GM19395 (cell line): ENCODE measurements around the gene SLC22A1.

ENCODE experiments used
- ATAC-seq: cut with Tn5 transposase; IDR thresholded peaks from one replicate; pipeline ENCODE4 v1.9.1; 2021; ENCODE audit warnings: mild to moderate bottlenecking, moderate library complexity; ENCODE audit not compliant: unreplicated experiment

The SLC22A1 gene

DNA sequence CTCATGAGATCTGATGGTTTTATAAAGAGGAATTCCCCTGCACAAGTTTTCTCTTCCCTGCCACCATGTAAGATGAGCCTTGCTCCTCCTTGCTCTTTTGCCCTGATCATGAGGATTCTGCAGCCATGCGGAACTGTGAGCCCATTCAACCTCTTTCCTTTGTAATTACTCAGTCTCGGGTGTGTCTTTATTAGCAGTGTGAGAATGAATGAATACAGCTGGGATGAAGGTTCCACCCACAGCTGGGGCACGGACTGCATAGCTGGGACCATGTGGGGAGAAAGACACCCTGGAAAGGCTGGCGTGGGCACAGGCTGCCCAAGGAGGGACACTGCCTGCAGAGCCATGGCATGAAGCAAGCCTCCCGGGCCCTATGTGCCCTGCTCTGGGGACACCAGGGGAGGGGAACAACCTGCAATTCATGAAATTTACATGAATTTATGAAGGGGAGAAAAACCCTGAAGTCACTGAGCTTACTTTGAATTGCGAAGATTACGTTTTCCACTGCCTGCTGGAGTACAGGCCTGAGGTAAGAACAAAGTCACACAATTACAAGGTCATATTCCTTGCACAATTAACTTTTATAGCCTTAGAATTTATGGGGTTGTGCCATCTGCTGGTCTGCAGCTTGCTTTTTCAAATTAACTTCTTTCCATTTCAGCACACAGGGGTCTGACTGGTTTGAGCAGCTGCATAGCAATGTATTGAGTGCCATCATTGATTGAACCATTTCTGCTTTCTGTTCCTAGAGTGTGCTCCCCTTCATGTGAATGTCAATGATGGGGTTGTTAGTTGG lies 46.2 kb downstream of the SLC22A1 start:
- no peak for ATAC-seq

GRCh38 chr6:160170018-160170680 lies 48.5 kb downstream of the SLC22A1 start:
- ATAC-seq = no peak

DNA sequence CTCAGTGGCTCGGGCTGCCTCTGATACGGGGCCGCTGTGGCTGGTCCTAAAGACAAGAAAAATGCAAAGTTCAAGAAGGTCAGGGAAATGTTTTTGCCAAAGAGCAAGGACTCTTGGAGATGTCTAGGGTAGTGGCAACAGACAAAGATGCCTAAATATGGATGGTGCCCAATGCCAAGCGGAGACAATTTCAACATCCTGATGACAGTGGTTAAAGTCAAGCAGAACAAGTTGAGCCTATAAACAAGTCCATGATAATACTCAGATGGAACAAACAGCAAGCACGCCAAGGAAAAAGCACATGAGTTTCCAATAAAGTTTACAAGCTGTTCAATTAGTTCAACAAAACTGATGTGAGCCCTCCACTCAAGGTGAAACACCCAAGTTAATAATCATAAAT lies 51.1 kb downstream of the SLC22A1 start:
- ATAC-seq = no peak

DNA sequence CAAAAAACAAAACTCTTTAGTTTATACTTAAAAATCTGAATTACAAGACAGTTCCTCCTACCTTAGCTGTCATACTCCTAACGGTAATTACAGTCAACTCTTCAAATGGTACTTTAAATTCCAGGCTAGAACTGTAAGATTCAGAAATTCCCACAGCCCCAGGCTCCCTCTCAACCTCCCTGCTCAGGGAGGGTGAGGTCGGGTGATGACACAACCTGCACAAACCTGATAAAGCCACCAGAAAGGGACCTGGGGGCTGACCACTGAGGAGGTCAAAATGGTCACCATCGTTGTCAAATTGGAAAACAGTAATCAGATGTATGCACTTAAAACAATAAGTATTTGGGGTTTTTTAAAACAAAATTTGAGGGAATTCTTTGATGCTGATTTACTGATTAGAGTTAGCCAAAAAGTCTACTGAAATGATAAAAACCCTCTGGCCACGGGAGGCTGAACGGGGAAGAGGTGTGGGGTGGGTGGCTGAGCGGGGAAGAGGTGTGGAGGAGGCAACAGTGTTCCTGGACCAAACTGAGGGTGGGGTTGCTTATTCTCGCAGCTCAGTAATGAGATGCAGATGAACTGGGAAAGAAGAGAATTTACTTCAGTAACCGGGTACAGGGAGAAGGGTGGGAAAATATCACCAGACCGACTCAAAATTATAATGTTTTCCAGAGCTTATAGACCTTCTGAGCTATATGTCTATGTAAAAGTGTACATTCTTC lies 52.4 kb downstream of the SLC22A1 start:
- no peak for ATAC-seq

DNA sequence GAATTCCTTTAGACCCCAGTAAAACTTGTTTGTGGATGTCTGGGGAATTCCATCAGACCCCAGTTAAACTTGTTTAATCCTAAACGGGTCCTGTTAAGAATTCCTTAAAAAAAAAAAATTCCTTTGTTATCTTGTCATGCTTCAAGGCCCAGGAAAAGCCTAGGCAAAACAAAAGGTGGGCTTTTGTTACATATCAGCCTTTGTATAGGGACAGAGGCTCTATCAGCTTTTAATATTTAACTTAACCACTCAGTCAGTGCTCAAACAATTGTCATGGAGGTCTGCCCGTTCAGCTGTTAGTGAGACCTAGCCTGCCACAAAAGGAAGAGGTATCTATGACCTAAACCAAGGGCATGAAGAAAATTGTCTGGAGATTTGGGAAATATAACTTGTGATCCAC lies 53.1 kb downstream of the SLC22A1 start:
- no peak for ATAC-seq

DNA sequence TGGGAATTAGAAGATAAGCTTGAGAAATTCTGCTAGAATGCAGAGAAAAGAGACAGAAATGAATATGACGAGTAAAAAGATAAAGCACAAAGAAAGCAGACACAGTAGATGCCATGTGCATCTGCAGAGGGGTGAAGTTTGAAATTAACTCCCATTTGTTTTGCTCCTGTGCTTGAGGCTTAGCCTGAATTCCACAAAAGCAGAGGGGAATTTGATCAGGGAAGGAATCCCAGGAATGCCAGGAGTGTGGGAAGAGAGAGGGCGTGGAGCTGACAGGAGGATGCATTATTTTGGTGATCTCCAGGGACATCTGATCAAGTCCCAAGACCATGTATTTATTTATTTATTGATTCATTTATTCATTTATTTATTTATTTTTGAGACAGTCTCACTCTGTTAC lies 55.6 kb downstream of the SLC22A1 start:
- ATAC-seq = no peak

DNA sequence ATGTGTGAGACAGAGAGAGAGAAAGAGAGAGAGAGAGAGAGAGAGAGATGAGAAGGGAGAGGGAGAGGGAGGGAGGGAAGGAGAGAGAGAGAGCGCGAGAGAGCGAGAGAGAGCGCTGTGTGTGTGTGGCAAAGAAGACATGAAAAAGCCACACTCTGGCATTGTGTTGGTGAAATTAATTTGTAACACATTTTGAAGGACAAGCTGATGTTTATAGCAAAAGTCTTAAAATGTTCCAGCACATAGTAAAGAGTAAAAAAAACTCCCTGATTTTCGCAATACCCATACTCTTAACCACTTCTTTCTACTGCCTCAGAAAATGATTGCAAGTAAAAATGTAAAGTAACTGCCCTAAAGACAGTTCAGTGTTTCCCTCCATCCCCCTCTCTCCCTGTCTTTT lies 56.7 kb downstream of the SLC22A1 start:
- no peak for ATAC-seq

GRCh38 chr6:160180706-160181105 lies 59.1 kb downstream of the SLC22A1 start:
- no peak for ATAC-seq

- ATAC-seq = no peak
These were observed 67.2 kb downstream of the SLC22A1 start for GRCh38 chr6:160188773-160189172.

DNA sequence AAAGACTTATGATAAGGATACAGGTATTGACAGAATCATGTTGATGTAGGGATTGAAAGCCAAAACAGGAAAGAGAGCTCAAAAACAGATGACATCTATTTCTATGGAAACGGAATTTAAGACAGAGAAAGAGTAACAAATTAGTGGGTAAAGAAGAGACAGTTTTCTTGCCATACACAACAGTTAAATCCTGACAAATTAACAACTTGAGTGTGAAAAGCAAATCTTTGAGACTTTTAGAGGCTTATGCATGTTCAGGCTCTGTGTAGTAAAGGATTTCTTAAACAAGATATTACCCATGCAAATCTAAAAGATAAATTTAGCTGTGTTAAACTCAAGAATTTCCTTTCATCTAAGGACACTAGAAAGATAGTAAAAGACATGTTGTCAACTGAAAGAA lies 68.5 kb downstream of the SLC22A1 start:
- ATAC-seq = no peak

DNA sequence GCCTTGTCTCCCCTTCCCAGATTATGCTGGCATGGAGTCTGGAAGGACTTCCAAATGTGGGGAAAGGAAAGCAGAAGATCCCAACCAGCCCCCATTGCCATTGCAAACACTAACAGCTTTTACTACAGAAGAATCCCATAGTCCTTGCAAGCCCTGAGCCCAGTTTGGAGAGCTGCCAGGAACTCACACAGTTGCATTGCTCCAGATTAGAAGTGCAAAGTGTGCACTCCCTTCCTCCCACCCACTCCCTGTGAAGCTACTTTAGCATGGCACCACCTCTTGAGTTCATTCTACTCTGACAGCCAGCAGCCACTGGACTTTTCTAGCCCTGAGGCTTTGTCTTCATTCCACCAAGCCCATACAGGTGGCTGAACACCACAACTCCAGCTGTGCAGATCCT lies 69.4 kb downstream of the SLC22A1 start:
- no peak for ATAC-seq

- no peak for ATAC-seq
These were observed 71.2 kb downstream of the SLC22A1 start for GRCh38 chr6:160192840-160193239.

DNA sequence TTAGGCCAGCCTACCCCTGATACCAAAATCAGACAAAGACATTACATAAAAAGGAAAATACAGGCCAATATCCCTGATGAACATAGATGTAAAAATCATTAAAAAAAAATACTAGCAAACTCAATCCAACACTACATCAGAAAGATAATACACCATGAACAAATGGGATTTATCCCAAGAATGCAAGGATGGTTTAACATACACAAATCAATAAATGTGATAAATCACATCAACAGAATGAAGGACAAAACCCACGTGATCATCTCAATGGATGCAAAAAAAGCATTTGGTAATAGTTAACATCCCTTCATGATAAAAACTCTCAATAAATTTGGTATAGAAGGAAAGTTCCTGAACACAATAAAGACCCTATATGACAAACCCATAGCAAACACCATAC lies 73.2 kb downstream of the SLC22A1 start:
- no peak for ATAC-seq

DNA sequence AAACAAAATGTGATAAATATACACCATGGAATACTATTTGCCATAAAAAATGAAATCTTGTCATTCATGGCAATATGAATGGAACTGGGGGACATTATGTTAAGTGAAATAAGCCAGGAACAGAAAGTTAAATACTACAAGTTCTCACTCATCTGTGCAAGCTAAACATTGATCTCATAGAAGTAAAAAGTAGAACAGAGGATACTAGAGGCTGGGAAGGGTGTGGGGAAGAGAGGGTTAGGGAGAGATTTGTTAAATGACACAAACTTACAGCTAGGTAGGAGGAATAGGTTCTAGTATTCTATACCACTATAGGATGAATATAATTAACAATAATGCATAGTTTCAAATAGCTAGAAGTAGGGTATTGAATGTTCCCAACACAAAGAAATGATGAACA lies 76.0 kb downstream of the SLC22A1 start:
- no peak for ATAC-seq

GRCh38 chr6:160198606-160199211 lies 77.1 kb downstream of the SLC22A1 start:
- ATAC-seq = peak; percentile 95

DNA sequence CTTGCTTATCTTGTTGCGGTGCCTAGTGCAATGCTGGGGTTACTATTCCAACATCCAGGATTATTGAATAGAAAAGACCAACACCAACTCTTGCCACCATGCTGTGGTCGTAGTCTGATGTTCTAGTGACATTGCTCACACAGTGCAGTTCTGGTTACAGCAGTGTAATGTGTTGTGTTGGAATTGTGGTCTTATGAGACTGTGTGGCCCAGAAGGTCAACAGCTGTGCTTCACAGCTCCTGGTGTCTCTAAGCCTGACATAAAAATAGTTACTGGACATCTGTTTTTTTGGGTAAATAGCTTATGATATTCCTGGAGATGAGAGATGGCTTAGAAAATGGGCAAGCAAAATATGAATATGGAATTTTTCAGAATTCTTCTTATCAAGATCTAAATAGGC lies 79.4 kb downstream of the SLC22A1 start:
- ATAC-seq = no peak

- no peak for ATAC-seq
These were observed 80.8 kb downstream of the SLC22A1 start for GRCh38 chr6:160202411-160202810.

DNA sequence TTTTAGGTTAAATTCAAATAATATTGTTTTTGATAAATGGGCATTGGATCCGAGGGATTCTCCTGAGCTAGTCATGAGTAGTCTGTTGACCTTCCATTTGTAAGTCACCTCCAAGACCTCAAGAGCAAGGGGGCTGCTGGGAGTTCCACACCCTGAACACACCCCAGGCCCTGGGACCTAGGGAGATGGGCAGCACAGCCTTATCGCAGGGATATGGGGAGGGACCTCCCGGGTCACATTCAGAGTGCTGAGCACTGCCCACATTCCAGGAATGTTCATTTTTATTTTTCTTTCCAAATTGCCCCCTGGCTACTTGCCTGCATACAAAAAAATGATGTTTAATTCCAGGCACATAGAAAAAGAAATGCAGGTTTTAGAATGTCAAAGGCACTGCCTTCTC lies 81.5 kb downstream of the SLC22A1 start:
- ATAC-seq = no peak

DNA sequence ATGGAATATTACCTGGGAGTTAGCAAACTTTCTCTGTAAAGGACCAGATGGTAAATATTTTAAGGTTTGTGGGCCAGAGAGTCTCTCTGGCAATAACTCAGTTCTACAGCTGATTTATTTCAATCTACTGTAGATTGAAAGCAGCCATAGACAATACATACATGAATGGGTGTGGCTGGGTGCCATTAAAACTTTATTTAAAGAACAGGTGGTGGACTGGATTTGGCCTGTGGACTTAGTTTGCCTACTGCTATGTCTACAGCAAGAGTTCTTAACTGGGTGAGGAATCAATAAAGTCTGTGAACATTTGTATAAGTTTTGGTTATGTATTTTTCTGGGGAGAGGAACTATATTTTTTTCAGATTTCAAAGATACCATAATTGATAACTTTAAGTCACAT lies 81.9 kb downstream of the SLC22A1 start:
- ATAC-seq = no peak

DNA sequence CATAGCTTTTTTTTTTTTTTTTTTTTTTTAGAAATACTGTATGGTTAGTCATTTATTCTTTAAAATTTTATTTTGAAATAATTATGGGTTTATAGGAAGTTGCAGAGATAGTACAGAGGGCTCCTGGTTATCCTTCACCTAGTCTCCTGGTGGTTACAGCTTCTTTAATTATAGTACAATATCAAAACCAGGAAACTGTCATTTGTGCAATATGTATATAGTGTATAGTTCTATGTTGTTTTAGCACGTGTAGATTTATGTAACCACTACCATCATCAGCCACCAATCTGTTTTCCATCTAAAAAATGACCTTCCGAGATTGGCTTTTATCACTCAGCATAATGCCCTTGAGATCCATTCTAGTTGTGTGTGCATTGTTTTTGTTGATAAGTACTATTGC lies 82.3 kb downstream of the SLC22A1 start:
- ATAC-seq = no peak

DNA sequence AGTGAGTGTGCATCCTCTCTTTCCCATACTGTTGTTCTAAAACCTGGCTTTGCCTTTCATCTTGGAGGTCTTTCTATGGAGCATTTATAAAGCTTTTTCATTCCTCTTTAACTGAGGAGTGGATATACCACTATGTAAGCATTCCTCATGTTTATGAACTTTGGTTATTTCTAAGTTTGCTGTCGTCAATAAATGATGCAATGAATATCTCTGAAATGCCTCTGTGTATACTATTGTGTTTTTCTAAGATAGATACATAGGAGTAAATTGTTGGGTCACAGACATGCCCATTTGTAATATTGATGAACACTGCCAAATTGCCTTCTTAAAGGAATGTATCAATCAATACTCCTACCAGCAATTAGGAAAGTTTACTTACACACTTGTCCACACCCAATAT lies 83.1 kb downstream of the SLC22A1 start:
- ATAC-seq = no peak

GRCh38 chr6:160207618-160208017 lies 86.0 kb downstream of the SLC22A1 start:
- no peak for ATAC-seq
